DOHH2 (cell line): ENCODE measurements around the gene CYP2A7.
"Not testable (repeated sequence)": the region's sequence is repeated elsewhere in the genome, so short reads cannot be mapped to it uniquely, and the experiment has no call there.

ENCODE experiments used
- H3F3A ChIP-seq: fragments of 200-600 bp; sonication (generic), shearing (Covaris generic); 2 replicates; pipeline ENCODE4 v1.6.0; 2016; ENCODE audit warnings: antibody characterized with exemption, mild to moderate bottlenecking; ENCODE audit not compliant: control insufficient read depth, insufficient read depth
- H3K27ac ChIP-seq: fragments of 200-600 bp; sonication (generic); 2 replicates; pipeline ENCODE4 v1.5.1; 2014; ENCODE audit warnings: low read depth, mild to moderate bottlenecking, low read length, moderate library complexity
- H3K27me3 ChIP-seq: fragments of 200-600 bp; sonication (generic); 2 replicates; pipeline ENCODE4 v1.6.1; 2014; ENCODE audit warnings: mild to moderate bottlenecking, low read length, mixed read lengths; ENCODE audit not compliant: control insufficient read depth
- H3K36me3 ChIP-seq: fragments of 200-600 bp; sonication (generic); 2 replicates; pipeline ENCODE4 v1.6.1; 2014; ENCODE audit warnings: mild to moderate bottlenecking, low read length, moderate library complexity, mixed read lengths; ENCODE audit not compliant: control insufficient read depth
- H3K4me1 ChIP-seq: fragments of 200-600 bp; sonication (generic); 2 replicates; pipeline ENCODE4 v1.6.1; 2014; ENCODE audit warnings: mild to moderate bottlenecking, low read length, mixed read lengths; ENCODE audit not compliant: control insufficient read depth
- H3K4me2 ChIP-seq: fragments of 200-600 bp; sonication (generic); 2 replicates; pipeline ENCODE4 v1.6.0; 2014; ENCODE audit warnings: mild to moderate bottlenecking, low read length, moderate library complexity
- H3K4me3 ChIP-seq: fragments of 200-600 bp; sonication (generic); 2 replicates; pipeline ENCODE4 v1.5.1; 2014; ENCODE audit warnings: mild to moderate bottlenecking, low read length, mixed read lengths
- H3K79me2 ChIP-seq: fragments of 200-600 bp; sonication (generic); 2 replicates; pipeline ENCODE4 v1.6.1; 2014; ENCODE audit warnings: mild to moderate bottlenecking, low read length, mixed read lengths; ENCODE audit not compliant: control insufficient read depth
- H3K9me2 ChIP-seq: fragments of 200-600 bp; sonication (generic); replicated peaks from 2 replicates; pipeline ENCODE4 v1.6.1; 2014; ENCODE audit warnings: mild to moderate bottlenecking, low read length, mixed read lengths; ENCODE audit not compliant: control insufficient read depth
- H3K9me3 ChIP-seq: fragments of 200-600 bp; sonication (generic); 2 replicates; pipeline ENCODE4 v1.6.1; 2014; ENCODE audit warnings: antibody characterized with exemption, low read length, mixed read lengths; ENCODE audit not compliant: control insufficient read depth, insufficient read depth
- H4K20me1 ChIP-seq: fragments of 200-600 bp; sonication (generic); 2 replicates; pipeline ENCODE4 v1.6.0; 2014; ENCODE audit warnings: low read depth, mild to moderate bottlenecking, antibody characterized with exemption, low read length, moderate library complexity; ENCODE audit not compliant: control insufficient read depth, insufficient read depth
- CTCF ChIP-seq: fragments of 200-600 bp; sonication (generic); IDR thresholded peaks from one replicate; pipeline ENCODE4 v1.5.1; 2014; ENCODE audit warnings: antibody characterized with exemption, mild to moderate bottlenecking, low read depth, low read length; ENCODE audit not compliant: poor library complexity, severe bottlenecking
- EZH2phosphoT487 ChIP-seq: fragments of 200-600 bp; sonication (generic); IDR thresholded peaks from 2 replicates; pipeline ENCODE4 v1.6.1; 2017; ENCODE audit warnings: borderline replicate concordance, mild to moderate bottlenecking, antibody characterized with exemption, low read length, moderate library complexity, mixed read lengths

CYP2A7 gene

GRCh38 chr19:40872209-40872608 is 9.8 kb downstream of the CYP2A7 start:
- no peaks in the 10 kb centered on the region for H4K20me1 ChIP-seq
- TF ChIP-seq EZH2phosphoT487 = no peak
- no peak for TF ChIP-seq CTCF
- no peaks in the 10 kb centered on the region for H3K9me3 ChIP-seq
- H3K9me2 ChIP-seq = no peaks in the 10 kb centered on the region
- H3K4me2 ChIP-seq = no peak overlapping the region
- peaks cover 5% of the 10 kb centered on the region; the same call in 1 of the 2 replicates for H3K27me3 ChIP-seq
- no peaks in the 10 kb centered on the region for H3F3A ChIP-seq
- H3K79me2 ChIP-seq = no peaks in the 10 kb centered on the region
- H3K36me3 ChIP-seq = no peaks in the 10 kb centered on the region
- H3K27ac ChIP-seq = no peak overlapping the region
- no peak overlapping the region for H3K4me3 ChIP-seq
- peaks cover 3% of the 10 kb centered on the region for H3K4me1 ChIP-seq

GRCh38 chr19:40867701-40868100 is 14.3 kb downstream of the CYP2A7 start:
- Histone ChIP-seq H3K4me1 (no peaks in the 10 kb centered on the region), H3K79me2 (no peaks in the 10 kb centered on the region), H3K27ac (no peak overlapping the region), H3K9me3 (no peaks in the 10 kb centered on the region), H3F3A (no peaks in the 10 kb centered on the region), H4K20me1 (no peaks in the 10 kb centered on the region), H3K36me3 (no peaks in the 10 kb centered on the region), H3K9me2 (no peaks in the 10 kb centered on the region), H3K4me3 (no peak overlapping the region), H3K27me3 (0 out of 2 replicates have a peak, but pooled peaks cover under 1% of the 10 kb centered on the region), H3K4me2 (no peak overlapping the region)
- no peak for TF ChIP-seq CTCF
- TF ChIP-seq EZH2phosphoT487 = no peak

DNA sequence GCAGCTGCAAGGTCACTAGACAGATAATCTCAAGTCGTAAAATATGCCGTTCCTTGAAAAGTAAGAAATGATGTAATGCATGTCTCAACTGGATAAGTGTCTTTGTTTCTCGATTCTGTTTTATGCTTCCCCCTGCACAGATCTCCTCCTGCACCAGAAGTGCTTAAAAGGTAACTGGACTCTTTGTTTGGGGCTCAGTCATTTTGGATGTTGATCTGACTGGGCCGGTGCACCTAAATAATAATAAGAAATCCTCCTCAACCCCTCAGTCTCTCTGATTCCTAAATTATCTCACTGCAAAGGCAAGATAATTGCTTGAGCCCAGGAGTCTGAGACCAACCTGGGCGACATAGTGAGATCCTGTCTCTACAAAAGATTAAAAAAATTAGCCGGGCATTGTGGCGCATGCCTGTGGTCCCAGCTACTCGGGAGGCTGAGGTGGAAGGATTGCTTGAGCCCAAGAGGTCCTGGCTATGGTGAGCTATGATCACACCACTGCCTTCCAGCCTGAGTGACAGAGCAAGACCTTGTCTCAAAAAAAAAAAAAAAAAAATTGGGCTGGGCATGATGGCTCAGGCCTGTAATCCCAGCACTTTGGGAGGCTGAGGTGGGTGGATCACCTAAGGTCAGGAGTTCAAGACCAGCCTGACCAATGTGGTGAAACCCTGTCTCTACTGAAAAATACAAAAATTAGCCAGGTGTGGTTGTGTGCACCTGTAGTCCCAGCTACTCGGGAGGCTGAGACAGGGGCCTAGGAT is 17.1 kb downstream of the CYP2A7 start:
- not testable (repeated sequence) for H3K36me3 ChIP-seq, H3K4me3 ChIP-seq, H3K79me2 ChIP-seq, H3K27me3 ChIP-seq, H4K20me1 ChIP-seq, H3F3A ChIP-seq, H3K9me3 ChIP-seq, H3K27ac ChIP-seq, H3K4me1 ChIP-seq, H3K4me2 ChIP-seq, H3K9me2 ChIP-seq

DNA sequence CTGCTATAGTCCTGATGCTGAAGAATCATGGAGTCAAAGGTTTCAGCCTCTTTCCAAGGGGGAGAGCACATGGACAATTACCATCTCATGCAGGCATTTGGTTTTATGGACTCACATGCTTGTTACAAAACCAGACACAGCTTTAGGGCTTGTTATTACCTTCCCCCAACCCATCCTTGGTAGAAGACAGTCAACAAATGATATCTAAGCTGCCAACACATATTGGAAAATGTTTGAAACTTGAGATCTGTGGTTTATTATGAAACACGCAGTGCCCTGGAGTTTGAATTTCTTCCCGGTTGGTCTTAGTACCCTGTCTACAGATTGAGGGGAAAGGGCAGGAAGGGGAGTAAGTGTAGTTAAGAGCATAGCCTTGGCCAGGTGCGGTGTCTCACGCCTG is 19.2 kb downstream of the CYP2A7 start:
- no peaks in the 10 kb centered on the region for H3F3A ChIP-seq
- H3K36me3 ChIP-seq = no peaks in the 10 kb centered on the region
- no peaks in the 10 kb centered on the region for H3K9me3 ChIP-seq
- TF ChIP-seq CTCF (no peak), EZH2phosphoT487 (no peak)
- H3K4me2 ChIP-seq = no peak overlapping the region
- peaks cover 14% of the 10 kb centered on the region for H3K27me3 ChIP-seq
- H3K4me3 ChIP-seq = no peak overlapping the region
- no peaks in the 10 kb centered on the region for H3K79me2 ChIP-seq
- no peaks in the 10 kb centered on the region for H3K4me1 ChIP-seq
- no peaks in the 10 kb centered on the region for H4K20me1 ChIP-seq
- no peak overlapping the region for H3K27ac ChIP-seq
- H3K9me2 ChIP-seq = no peaks in the 10 kb centered on the region
